ENCODE measurements around the gene DNLZ. TPM values are rescaled to one million over a fixed set of nuclear protein-coding genes. Genes with fewer than 3 reads are reported as not detected.
A peak's percentile ranks its signal among the peaks of the same experiment; 100 is the strongest.

DNLZ gene
- total and polyA plus RNA-seq, 9 of the 15 experiments (the other 6 are each of a cell fraction or from before 2014, with no cell fraction given): 0.17 to 44.6 (median 3.4) TPM

- 0 out of 2 replicates have a peak, but pooled peaks have one; percentile 30 for TF ChIP-seq ARID4B (CRISPR knock-in tag; IDR thresholded peaks at IDR 0.05)
Measured at GRCh38 chr9:136364942-136365774, 1.6 kb upstream of the DNLZ start (continued).

GRCh38 chr9:136363949-136364748 is 605 bp upstream of the DNLZ start:
- ChIA-PET POLR2A (interaction anchor here (0.6 to 1.7 kb wide), 11 partner anchors 9 to 194 kb away, joined by 3 to 11 read pairs (median 4); partner anchors contain the start of gene CARD9), CTCF (ENCODE audit: low intra/inter-chr PET ratio) (interaction anchor here (0.7 to 1.5 kb wide), 3 partner anchors 19 to 36 kb away, joined by 3 to 9 read pairs (median 4); no protein-coding TSS in a partner anchor)
- WGBS (ENCODE audit: insufficient coverage, low coverage, missing lambda C conversion rate): 66% methylated on average over 26 of the region's 54 CpGs
- in situ Hi-C loops (cut with MboI) (no loop called here), intact Hi-C loops (cut with micrococcal nuclease) (no loop called here)
- H3K4me2 ChIP-seq (ENCODE audit: insufficient read depth, low read length): peak overlapping the region; percentile 85; the same call in 1 of the 2 replicates
- TSS peak; percentile 87 for BruUV-seq (replicated peaks)
- no peaks in the 10 kb centered on the region; the same call in 2 of the 3 replicates for H3K79me2 ChIP-seq (ENCODE audit: control insufficient read depth, insufficient read depth, low read length)
- H3K9me1 ChIP-seq (ENCODE audit: control insufficient read depth, insufficient read depth, low read length): no peaks in the 10 kb centered on the region
- peaks cover 11 to 91% of the 10 kb centered on the region in 2 experiments for H3K4me1 ChIP-seq (replicated peaks in 1 of 2; ENCODE audit: control insufficient read depth in 2 of 2, insufficient read depth in 2 of 2, low read length in 2 of 2)
- no peak for FAIRE-seq
- peak in 2 of 4 experiments; percentile 29 to 38 for DNase-seq (ENCODE audit: extremely low read depth in 1 of 4, low spot score in 3 of 4)
- peak overlapping the region; percentile 51; the same call in 1 of the 2 replicates for H2AFZ ChIP-seq (ENCODE audit: low read depth, low read length)
- no peak for ATAC-seq
- peak overlapping the region; percentile 99; the same call in 1 of the 2 replicates for H3K4me3 ChIP-seq
- no peaks in the 10 kb centered on the region for H4K20me1 ChIP-seq (replicated peaks; ENCODE audit: control insufficient read depth, insufficient read depth, low read length)
- no peaks in the 10 kb centered on the region for H3K27me3 ChIP-seq (ENCODE audit: control insufficient read depth in 2 of 2, insufficient read depth in 2 of 2, low read length in 2 of 2)
- peak overlapping the region; percentile 97 for H3K27ac ChIP-seq (ENCODE audit: extremely low read depth, low read depth, low read length)
- H3K36me3 ChIP-seq (ENCODE audit: control insufficient read depth, insufficient read depth, low read length): peaks cover 38% of the 10 kb centered on the region; the same call in 1 of the 3 replicates
- H3K9ac ChIP-seq (ENCODE audit: insufficient read depth in 1 of 2, low read depth in 2 of 2, low read length in 2 of 2): peak overlapping the region; percentile 34 to 83; a peak in 3 of 4 replicates
- no peaks in the 10 kb centered on the region for H3K9me3 ChIP-seq (replicated peaks; ENCODE audit: control insufficient read depth, insufficient read depth, low read depth, low read length)
- TF ChIP-seq DNMT1 (IDR thresholded peaks at IDR 0.05) (0 out of 2 replicates have a peak, but pooled peaks have one; percentile 80), ZNF76 (CRISPR knock-in tag; IDR thresholded peaks at IDR 0.05; ENCODE audit: borderline replicate concordance) (no peak), FOXA3 (CRISPR knock-in tag; conservative IDR thresholded peaks at IDR 0.05 in 1 of 2, IDR thresholded peaks at IDR 0.05 in 1 of 2) (peak in 1 of 2 experiments; percentile 77; a peak in 2 of 4 replicates), PBX2 (CRISPR knock-in tag; IDR thresholded peaks at IDR 0.05; ENCODE audit: low read depth) (no peak), PBX2 (tag; conservative IDR thresholded peaks at IDR 0.05; ENCODE audit: low read depth) (no peak), E2F5 (CRISPR knock-in tag; IDR thresholded peaks at IDR 0.05) (no peak; the same call in 1 of the 2 replicates), ZNF75A (CRISPR knock-in tag; IDR thresholded peaks at IDR 0.05) (peak; percentile 37; the same call in 1 of the 2 replicates)

Data from K562 (cell line).